IMR-90 (cell line): ENCODE data around the gene FBH1. TPM values are rescaled to one million over a fixed set of nuclear protein-coding genes. Genes with fewer than 3 reads are reported as not detected.

Source experiments
- ATAC-seq: fragments of 200-7000 bp; cut with Tn5 transposase; 2 replicates; pipeline ENCODE4 v1.9.1; 2020; ENCODE audit warnings: low read depth, mild to moderate bottlenecking, moderate library complexity
- BruUV-seq: library from RNA; stranded (reverse); fragments of 400-500 nt; replicated peaks from 2 replicates; lab custom pipeline; 2021; lab: Mats Ljungman, UMichigan
- CTCF ChIA-PET: fragments of 300-600 bp; formaldehyde crosslinking; extraction: SDS; loops from one replicate; lab custom pipeline; 2021; ENCODE audit warnings: antibody characterized with exemption; lab: Yijun Ruan, JAX
- POLR2A ChIA-PET: fragments of 300-600 bp; sonication (Branson Sonifier 250); formaldehyde crosslinking; loops from one replicate; lab custom pipeline; 2022; ENCODE audit warnings: antibody characterized with exemption; ENCODE audit not compliant: unreplicated experiment; lab: Charles Lee
- DNase-seq: peaks from one replicate; pipeline ENCODE4 v3.0.0; 2013
- H2AFZ ChIP-seq: replicated peaks from 2 replicates; pipeline ENCODE3; 2013; ENCODE audit warnings: low read length, mild to moderate bottlenecking; ENCODE audit not compliant: poor library complexity
- H2AK5ac ChIP-seq: 2 replicates; pipeline ENCODE4 v1.6.1; 2013; ENCODE audit warnings: low read depth, low read length, inconsistent platforms
- H2AK9ac ChIP-seq: replicated peaks from 2 replicates; pipeline ENCODE3; 2013; ENCODE audit warnings: mild to moderate bottlenecking, low read depth, low read length, moderate library complexity; ENCODE audit not compliant: poor library complexity
- H2BK120ac ChIP-seq: 2 replicates; pipeline ENCODE4 v1.6.1; 2013; ENCODE audit warnings: low read depth, low read length, inconsistent platforms
- H2BK15ac ChIP-seq: 3 replicates; pipeline ENCODE4 v1.6.1; 2013; ENCODE audit warnings: low read depth, low read length, inconsistent platforms
- H2BK20ac ChIP-seq: 2 replicates; pipeline ENCODE4 v1.6.1; 2013; ENCODE audit warnings: low read depth, mild to moderate bottlenecking, inconsistent platforms, low read length, moderate library complexity
- H2BK5ac ChIP-seq: 2 replicates; pipeline ENCODE4 v1.6.1; 2013; ENCODE audit warnings: mild to moderate bottlenecking, low read depth, low read length, inconsistent platforms; ENCODE audit not compliant: poor library complexity, severe bottlenecking
- H3K14ac ChIP-seq: replicated peaks from 2 replicates; pipeline ENCODE4 v1.6.1; 2013; ENCODE audit warnings: low read depth, low read length, inconsistent platforms
- H3K18ac ChIP-seq: 2 replicates; pipeline ENCODE4 v1.6.1; 2013; ENCODE audit warnings: low read depth, low read length, control low read depth
- H3K23ac ChIP-seq: 2 replicates; pipeline ENCODE4 v1.6.1; 2013; ENCODE audit warnings: low read depth, low read length, inconsistent platforms
- H3K27ac ChIP-seq: 2 replicates; pipeline ENCODE4 v1.5.1; 2013; ENCODE audit warnings: mild to moderate bottlenecking, control low read depth, low read length; ENCODE audit not compliant: insufficient read depth
- H3K27me3 ChIP-seq: 2 replicates; pipeline ENCODE4 v1.6.1; 2013; ENCODE audit warnings: low read length; ENCODE audit not compliant: control insufficient read depth, insufficient read depth
- H3K36me3 ChIP-seq: 2 replicates; pipeline ENCODE4 v1.6.1; 2013; ENCODE audit warnings: low read length, mixed read lengths; ENCODE audit not compliant: control insufficient read depth, insufficient read depth
- H3K4ac ChIP-seq: 2 replicates; pipeline ENCODE4 v1.6.1; 2013; ENCODE audit warnings: low read depth, low read length, inconsistent platforms
- H3K4me1 ChIP-seq: 2 replicates; pipeline ENCODE4 v1.6.1; 2013; ENCODE audit warnings: low read length, mixed read lengths; ENCODE audit not compliant: control insufficient read depth, insufficient read depth
- H3K4me2 ChIP-seq: 2 replicates; pipeline ENCODE4 v1.6.1; 2013; ENCODE audit warnings: low read depth, mild to moderate bottlenecking, control low read depth, low read length, moderate library complexity
- H3K4me3 ChIP-seq: 2 replicates; pipeline ENCODE4 v1.5.1; 2013; ENCODE audit warnings: low read depth, mild to moderate bottlenecking, control low read depth, low read length, moderate library complexity; ENCODE audit not compliant: insufficient read depth
- H3K56ac ChIP-seq: 2 replicates; pipeline ENCODE4 v1.6.1; 2013; ENCODE audit warnings: low read length, inconsistent platforms; ENCODE audit not compliant: insufficient read depth; ENCODE audit errors: extremely low read depth
- H3K79me1 ChIP-seq, 2 experiments: 2 replicates each; pipeline ENCODE4 v1.6.1; 2013; ENCODE audit warnings: low read length in 2 of 2, inconsistent platforms in 1 of 2, low read depth in 1 of 2
- H3K9ac ChIP-seq: 2 replicates; pipeline ENCODE4 v1.6.1; 2013; ENCODE audit warnings: low read depth, low read length, control low read depth
- H3K9me1 ChIP-seq: 2 replicates; pipeline ENCODE4 v1.6.1; 2013; ENCODE audit warnings: low read length, inconsistent platforms; ENCODE audit not compliant: insufficient read depth
- H3K9me3 ChIP-seq: 2 replicates; pipeline ENCODE4 v1.6.1; 2013; ENCODE audit warnings: low read length; ENCODE audit not compliant: control insufficient read depth, insufficient read depth
- H4K20me1 ChIP-seq: 2 replicates; pipeline ENCODE4 v1.6.1; 2013; ENCODE audit warnings: low read length, inconsistent platforms; ENCODE audit not compliant: insufficient read depth
- H4K5ac ChIP-seq: 2 replicates; pipeline ENCODE4 v1.6.1; 2013; ENCODE audit warnings: mild to moderate bottlenecking, low read depth, low read length, control low read depth
- H4K8ac ChIP-seq, 2 experiments: 2 replicates each; pipeline ENCODE4 v1.6.1; 2013; ENCODE audit warnings: low read depth in 2 of 2, low read length in 2 of 2, control low read depth in 1 of 2, inconsistent platforms in 1 of 2
- H4K91ac ChIP-seq: 2 replicates; pipeline ENCODE4 v1.6.1; 2013; ENCODE audit warnings: low read depth, low read length, inconsistent platforms; ENCODE audit not compliant: insufficient read depth
- CEBPB ChIP-seq: IDR thresholded peaks from 2 replicates; pipeline ENCODE4 v1.6.1; 2012; ENCODE audit warnings: low read depth, low read length, improper control_type of control experiment
- MAFK ChIP-seq: IDR thresholded peaks from 2 replicates; pipeline ENCODE4 v1.6.1; 2012; ENCODE audit warnings: low read depth, low read length, improper control_type of control experiment
- NFE2L2 ChIP-seq: fragments of 150-350 bp; IDR thresholded peaks from 2 replicates; pipeline ENCODE4 v1.6.1; 2016; ENCODE audit warnings: low read depth, mild to moderate bottlenecking, low read length
- whole genome bisulfite sequencing, 2 experiments: methylation state at CpG; one replicate each; pipeline versions ENCODE4 v1.1.5 to v1.1.7; 2013; ENCODE audit warnings: missing lambda C conversion rate in 2 of 2; ENCODE audit not compliant: insufficient read length in 1 of 2; ENCODE audit errors: extremely low coverage in 2 of 2; 5-methylcytosine and 5-hydroxymethylcytosine counted together
- dilution Hi-C: fragments of 300-500 bp; cut with HindIII; formaldehyde crosslinking; loops from one replicate; pipeline ENCODE4 v1.14.3; 2018; ENCODE audit warnings: low sequenced_read_pairs; ENCODE audit not compliant: unreplicated experiment
- in situ Hi-C: fragments of 300-500 bp; cut with MboI; formaldehyde crosslinking; loops from 3 replicates; pipeline ENCODE4 v1.14.3; 2019; ENCODE audit warnings: low sequenced_read_pairs, inconsistent platforms, mixed read lengths
- intact Hi-C: fragments of 100-400 bp; cut with micrococcal nuclease; formaldehyde crosslinking; loops from 2 replicates; pipeline ENCODE4 v1.10.0; 2022
- polyA plus RNA-seq, 3 experiments: library from polyadenylated mRNA; depleted of rRNA; stranded (reverse); fragments of >200 nt; gene quantifications; 2 replicates each; pipeline ENCODE4 v1.2.3, GENCODE V29; 2012; ENCODE audit warnings: low replicate concordance in 1 of 3
- total RNA-seq: library from RNA; depleted of rRNA; stranded (reverse); fragments of >200 nt; gene quantifications from 2 replicates; pipeline ENCODE4 v1.2.3, GENCODE V29; 2012

The FBH1 gene
- total and polyA plus RNA-seq, 2 of the 4 experiments (the other 2 are of a cell fraction) = 59.3 to 72.2 TPM

DNA sequence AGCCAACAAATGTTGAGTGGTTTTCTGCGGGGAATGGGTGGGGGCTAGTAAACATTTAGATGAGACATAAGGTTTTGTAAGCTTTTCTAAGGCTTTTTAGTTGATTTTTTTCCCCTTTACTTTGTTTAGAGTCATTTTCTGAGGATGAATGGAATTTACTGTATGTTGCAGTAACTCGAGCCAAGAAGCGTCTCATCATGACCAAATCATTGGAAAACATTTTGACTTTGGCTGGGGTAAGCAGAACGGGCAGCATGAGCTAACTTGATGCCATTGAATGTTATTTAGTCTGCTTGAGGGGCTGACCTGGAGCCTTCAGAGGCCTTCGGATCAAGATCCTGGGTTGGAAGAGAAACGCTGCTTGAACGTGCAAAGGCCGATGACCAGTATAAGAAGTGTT is 37.3 kb downstream of the FBH1 start:
- Histone ChIP-seq H3K9me1 (peaks cover 7% of the 10 kb centered on the region), H3K18ac (peak overlapping the region; percentile 3; the same call in 1 of the 2 replicates), H3K9ac (no peak overlapping the region), H3K27me3 (no peaks in the 10 kb centered on the region), H2AK5ac (no peak overlapping the region), H3K4me3 (no peak overlapping the region), H4K8ac (no peak overlapping the region; a peak in 1 of 4 replicates), H4K91ac (peak overlapping the region; percentile 26; the same call in 1 of the 2 replicates), H3K4ac (peak overlapping the region; percentile 23; the same call in 1 of the 2 replicates), H3K27ac (peak overlapping the region; percentile 18; the same call in 1 of the 2 replicates), H2BK20ac (peak overlapping the region; percentile 19; the same call in 1 of the 2 replicates), H3K79me1 (peaks cover 16 to 25% of the 10 kb centered on the region in 2 experiments), H2AFZ (no peak overlapping the region), H3K14ac (no peak overlapping the region), H2AK9ac (no peak overlapping the region), H3K36me3 (peaks cover 64% of the 10 kb centered on the region), H3K4me1 (peaks cover 14% of the 10 kb centered on the region), H3K23ac (no peak overlapping the region), H2BK120ac (peak overlapping the region; percentile 14; the same call in 1 of the 2 replicates), H3K56ac (no peak overlapping the region), H2BK5ac (peak overlapping the region; percentile 93), H4K5ac (no peak overlapping the region), H3K9me3 (no peaks in the 10 kb centered on the region), H4K20me1 (peaks cover 5% of the 10 kb centered on the region), H2BK15ac (no peak overlapping the region), H3K4me2 (no peak overlapping the region; the same call in 1 of the 2 replicates)
- no peak for TF ChIP-seq NFE2L2
- TF ChIP-seq CEBPB = peak; percentile 29; the same call in 1 of the 2 replicates
- peak; percentile 60 for TF ChIP-seq MAFK
- DNase-seq (peak; percentile 92), ATAC-seq (peak; percentile 91)
- BruUV-seq = no TSS peak
- dilution Hi-C loops = no loop called here
- intact Hi-C loops = loop anchor here (1.0 to 5.0 kb wide), 3 partner anchors 8 to 49 kb away; partner anchors contain the start of genes FBH1 and IL15RA
- CTCF ChIA-PET = interaction anchor here (0.6 to 1.4 kb wide), 2 partner anchors 357 to 474 kb away, joined by 3 read pairs; no protein-coding TSS in a partner anchor
- POLR2A ChIA-PET = no interaction called here
- 17% methylated on average over 3 of the region's 8 CpGs; no CpG with 5 or more reads in 1 of the 2 experiments for WGBS, 2 experiments
- in situ Hi-C loops = no loop called here
